NCI-H2227 (cell line): ENCODE measurements around the gene BCL2L12.

Source experiments
- DNase-seq: peaks from one replicate; lab custom pipeline; 2025; ENCODE audit not compliant: unreplicated experiment; lab: John Stamatoyannopoulos, UW

Gene BCL2L12

GRCh38 chr19:49662011-49662410 is 3.7 kb upstream of the BCL2L12 start:
- DNase-seq, result no peak

GRCh38 chr19:49663224-49663623 is 2.5 kb upstream of the BCL2L12 start:
- no peak for DNase-seq

GRCh38 chr19:49664171-49665035 is 1.3 kb upstream of the BCL2L12 start:
- DNase-seq, result peak; percentile 80

- no peak for DNase-seq
Measured at GRCh38 chr19:49665036-49665350, 740 bp upstream of the BCL2L12 start.

- no peak for DNase-seq
Measured at GRCh38 chr19:49666120-49666444, 349 bp downstream of the BCL2L12 start.

GRCh38 chr19:49667473-49667872 is 1.7 kb downstream of the BCL2L12 start:
- DNase-seq, result no peak

- DNase-seq, result no peak
Measured at GRCh38 chr19:49669516-49669915, 3.8 kb downstream of the BCL2L12 start.

GRCh38 chr19:49672131-49672919 is 6.6 kb downstream of the BCL2L12 start:
- peak; percentile 78 for DNase-seq

GRCh38 chr19:49676136-49676783 is 10.5 kb downstream of the BCL2L12 start:
- DNase-seq, result peak; percentile 88

- peak; percentile 100 for DNase-seq
Measured at GRCh38 chr19:49676784-49677230, 11.1 kb downstream of the BCL2L12 start.

GRCh38 chr19:49677231-49677900 is 11.6 kb downstream of the BCL2L12 start, which contains the start of gene PRMT1:
Gene PRMT1 (plus strand): TSS chr19:49677271. CDS start chr19:49677281, 10 bp downstream.
- peak; percentile 77 for DNase-seq

- peak; percentile 86 for DNase-seq
Measured at GRCh38 chr19:49677901-49678674, 12.4 kb downstream of the BCL2L12 start.

GRCh38 chr19:49678985-49679770 is 13.4 kb downstream of the BCL2L12 start:
- DNase-seq, result no peak

GRCh38 chr19:49679771-49680413 is 14.2 kb downstream of the BCL2L12 start:
- DNase-seq, result no peak

- peak; percentile 96 for DNase-seq
Measured at GRCh38 chr19:49680421-49681351, 15.0 kb downstream of the BCL2L12 start.

- DNase-seq, result no peak
Measured at GRCh38 chr19:49681830-49682229, 16.1 kb downstream of the BCL2L12 start.

- no peak for DNase-seq
Measured at GRCh38 chr19:49682274-49682673, 16.5 kb downstream of the BCL2L12 start.

GRCh38 chr19:49683814-49684250 is 18.1 kb downstream of the BCL2L12 start:
- DNase-seq, result no peak
